Measurements from ENCODE around the gene MYOD1. TPM values are rescaled to one million over a fixed set of nuclear protein-coding genes. Genes with fewer than 3 reads are reported as not detected.
A peak's percentile ranks its signal among the peaks of the same experiment; 100 is the strongest.

The MYOD1 gene
- total and polyA plus RNA-seq, 9 of the 15 experiments (the other 6 are each of a cell fraction or from before 2014, with no cell fraction given), result not detected

DNA sequence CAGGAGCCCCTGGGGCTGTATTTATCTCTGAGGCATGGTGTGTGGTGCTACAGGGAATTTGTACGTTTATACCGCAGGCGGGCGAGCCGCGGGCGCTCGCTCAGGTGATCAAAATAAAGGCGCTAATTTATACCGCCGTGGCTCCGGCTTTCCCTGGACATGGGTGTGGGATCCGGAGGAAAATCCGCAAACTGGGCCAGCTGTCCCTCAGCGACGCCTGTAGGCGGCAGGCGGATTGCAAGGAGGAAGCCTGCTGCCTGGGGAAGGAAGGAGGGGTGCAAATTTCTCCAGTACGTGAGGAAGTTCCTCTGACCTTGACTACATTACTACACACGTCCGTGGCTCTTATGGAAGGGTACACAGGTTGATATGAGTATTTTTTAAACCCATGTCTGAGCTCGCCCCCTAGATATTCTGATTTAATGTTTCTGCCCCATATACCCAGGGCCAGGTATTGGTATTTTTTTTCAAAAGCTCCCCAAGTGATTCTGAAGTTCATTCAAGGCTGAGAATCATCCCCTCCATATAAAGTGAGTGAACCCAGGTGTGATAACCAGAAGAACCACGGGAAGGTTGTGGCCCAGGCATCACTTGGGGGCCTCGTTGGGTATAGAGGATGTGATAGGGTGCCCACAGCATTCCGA lies 2.8 kb downstream of the MYOD1 start (continued):
- TF ChIP-seq RAD21 (CRISPR knock-in tag; conservative IDR thresholded peaks at IDR 0.05 in 1 of 2, IDR thresholded peaks at IDR 0.05 in 1 of 2) (peak in 1 of 2 experiments; percentile 47; a peak in 2 of 4 replicates), POLR2B (IDR thresholded peaks at IDR 0.05; ENCODE audit: low read depth, partially characterized antibody) (no peak)

DNA sequence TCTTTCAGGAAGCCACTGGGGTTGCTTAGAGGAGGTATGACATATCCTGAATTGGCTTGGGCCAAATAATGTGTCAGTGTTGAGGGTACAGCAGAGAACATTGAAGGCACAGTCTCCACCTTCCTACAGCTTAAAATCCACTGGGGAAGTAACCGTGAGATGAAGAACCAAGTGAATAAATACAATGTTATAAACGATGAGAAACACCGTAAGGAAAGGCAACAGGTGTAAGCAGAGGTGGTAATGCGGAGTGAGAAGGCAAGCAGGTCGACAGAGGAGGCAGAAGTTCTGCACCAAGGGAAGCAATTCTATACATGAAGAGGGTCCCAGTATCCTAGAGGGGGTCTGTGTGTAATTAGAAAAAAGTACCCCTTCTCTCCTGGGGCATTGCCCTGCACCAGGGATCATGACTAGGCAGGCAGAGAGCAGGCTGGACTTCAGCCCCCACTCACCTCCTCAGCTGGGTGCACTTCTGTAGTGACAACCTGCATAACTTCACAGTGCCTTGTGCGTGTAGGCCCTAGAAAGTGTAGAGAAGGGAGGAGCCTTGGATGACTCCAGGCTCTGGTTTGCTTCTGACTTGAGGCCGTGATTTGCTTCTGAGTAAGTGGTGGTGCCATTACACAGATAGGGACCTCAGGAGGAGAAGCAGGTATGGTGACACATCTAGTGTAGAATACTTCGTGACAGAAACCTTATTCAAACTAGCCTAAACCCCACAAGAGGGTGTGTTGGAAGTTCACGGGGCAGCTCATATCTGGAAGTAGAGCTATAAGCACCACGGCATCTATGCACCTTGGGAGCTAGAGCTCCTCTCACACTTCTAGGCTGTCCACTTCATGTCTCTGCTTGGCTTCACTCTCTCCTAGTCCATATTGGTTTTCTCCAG lies 4.9 kb downstream of the MYOD1 start:
- ATAC-seq (no peak), DNase-seq (ENCODE audit: extremely low read depth in 1 of 4, low spot score in 3 of 4) (no peak), FAIRE-seq (no peak)
- in situ Hi-C loops (cut with MboI) (loop anchor here (10.0 kb wide), 1 partner anchor 119 kb away; no protein-coding TSS in a partner anchor), intact Hi-C loops (cut with micrococcal nuclease) (no loop called here)
- peaks cover 0 to 10% of the 10 kb centered on the region in 2 experiments; a peak in 2 of 5 replicates for H3K4me1 ChIP-seq (replicated peaks in 1 of 2; ENCODE audit: control insufficient read depth in 2 of 2, insufficient read depth in 2 of 2, low read length in 2 of 2)
- no peaks in the 10 kb centered on the region for H3K79me2 ChIP-seq (ENCODE audit: control insufficient read depth, insufficient read depth, low read length)
- no peaks in the 10 kb centered on the region for H3K9me1 ChIP-seq (ENCODE audit: control insufficient read depth, insufficient read depth, low read length)
- no peak overlapping the region for H2AFZ ChIP-seq (ENCODE audit: low read depth, low read length)
- H3K27me3 ChIP-seq (ENCODE audit: control insufficient read depth in 2 of 2, insufficient read depth in 2 of 2, low read length in 2 of 2), result peaks cover 0 to 19% of the 10 kb centered on the region in 2 experiments; a peak in 2 of 5 replicates
- CTCF ChIA-PET (ENCODE audit: low intra/inter-chr PET ratio), result no interaction called here
- no peak overlapping the region for H3K4me3 ChIP-seq
- H3K36me3 ChIP-seq (ENCODE audit: control insufficient read depth, insufficient read depth, low read length), result no peaks in the 10 kb centered on the region
- no TSS peak for BruUV-seq (replicated peaks)
- H3K9me3 ChIP-seq (replicated peaks; ENCODE audit: control insufficient read depth, insufficient read depth, low read depth, low read length), result no peaks in the 10 kb centered on the region
- WGBS (ENCODE audit: insufficient coverage, low coverage, missing lambda C conversion rate), result 0% methylated on average over 10 of the region's 10 CpGs
- no peaks in the 10 kb centered on the region for H4K20me1 ChIP-seq (replicated peaks; ENCODE audit: control insufficient read depth, insufficient read depth, low read length)
- no peak overlapping the region for H3K4me2 ChIP-seq (ENCODE audit: insufficient read depth, low read length)
- POLR2A ChIA-PET, result no interaction called here
- no peak overlapping the region for H3K9ac ChIP-seq (ENCODE audit: insufficient read depth in 1 of 2, low read depth in 2 of 2, low read length in 2 of 2)
- TF ChIP-seq ESRRA (IDR thresholded peaks at IDR 0.05; ENCODE audit: borderline replicate concordance, low read depth) (no peak), MYNN (IDR thresholded peaks at IDR 0.05) (no peak), MYNN (CRISPR knock-in tag; IDR thresholded peaks at IDR 0.05) (no peak), NR2C1 (IDR thresholded peaks at IDR 0.05) (no peak), NR2C1 (tag; IDR thresholded peaks at IDR 0.05) (no peak), RFX1 (IDR thresholded peaks at IDR 0.05) (no peak)
- TF ChIP-seq, protein P1, sequence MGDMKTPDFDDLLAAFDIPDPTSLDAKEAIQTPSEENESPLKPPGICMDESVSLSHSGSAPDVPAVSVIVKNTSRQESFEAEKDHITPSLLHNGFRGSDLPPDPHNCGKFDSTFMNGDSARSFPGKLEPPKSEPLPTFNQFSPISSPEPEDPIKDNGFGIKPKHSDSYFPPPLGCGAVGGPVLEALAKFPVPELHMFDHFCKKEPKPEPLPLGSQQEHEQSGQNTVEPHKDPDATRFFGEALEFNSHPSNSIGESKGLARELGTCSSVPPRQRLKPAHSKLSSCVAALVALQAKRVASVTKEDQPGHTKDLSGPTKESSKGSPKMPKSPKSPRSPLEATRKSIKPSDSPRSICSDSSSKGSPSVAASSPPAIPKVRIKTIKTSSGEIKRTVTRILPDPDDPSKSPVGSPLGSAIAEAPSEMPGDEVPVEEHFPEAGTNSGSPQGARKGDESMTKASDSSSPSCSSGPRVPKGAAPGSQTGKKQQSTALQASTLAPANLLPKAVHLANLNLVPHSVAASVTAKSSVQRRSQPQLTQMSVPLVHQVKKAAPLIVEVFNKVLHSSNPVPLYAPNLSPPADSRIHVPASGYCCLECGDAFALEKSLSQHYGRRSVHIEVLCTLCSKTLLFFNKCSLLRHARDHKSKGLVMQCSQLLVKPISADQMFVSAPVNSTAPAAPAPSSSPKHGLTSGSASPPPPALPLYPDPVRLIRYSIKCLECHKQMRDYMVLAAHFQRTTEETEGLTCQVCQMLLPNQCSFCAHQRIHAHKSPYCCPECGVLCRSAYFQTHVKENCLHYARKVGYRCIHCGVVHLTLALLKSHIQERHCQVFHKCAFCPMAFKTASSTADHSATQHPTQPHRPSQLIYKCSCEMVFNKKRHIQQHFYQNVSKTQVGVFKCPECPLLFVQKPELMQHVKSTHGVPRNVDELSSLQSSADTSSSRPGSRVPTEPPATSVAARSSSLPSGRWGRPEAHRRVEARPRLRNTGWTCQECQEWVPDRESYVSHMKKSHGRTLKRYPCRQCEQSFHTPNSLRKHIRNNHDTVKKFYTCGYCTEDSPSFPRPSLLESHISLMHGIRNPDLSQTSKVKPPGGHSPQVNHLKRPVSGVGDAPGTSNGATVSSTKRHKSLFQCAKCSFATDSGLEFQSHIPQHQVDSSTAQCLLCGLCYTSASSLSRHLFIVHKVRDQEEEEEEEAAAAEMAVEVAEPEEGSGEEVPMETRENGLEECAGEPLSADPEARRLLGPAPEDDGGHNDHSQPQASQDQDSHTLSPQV (IDR thresholded peaks at IDR 0.05), result no peak
- TF ChIP-seq, protein P2, sequence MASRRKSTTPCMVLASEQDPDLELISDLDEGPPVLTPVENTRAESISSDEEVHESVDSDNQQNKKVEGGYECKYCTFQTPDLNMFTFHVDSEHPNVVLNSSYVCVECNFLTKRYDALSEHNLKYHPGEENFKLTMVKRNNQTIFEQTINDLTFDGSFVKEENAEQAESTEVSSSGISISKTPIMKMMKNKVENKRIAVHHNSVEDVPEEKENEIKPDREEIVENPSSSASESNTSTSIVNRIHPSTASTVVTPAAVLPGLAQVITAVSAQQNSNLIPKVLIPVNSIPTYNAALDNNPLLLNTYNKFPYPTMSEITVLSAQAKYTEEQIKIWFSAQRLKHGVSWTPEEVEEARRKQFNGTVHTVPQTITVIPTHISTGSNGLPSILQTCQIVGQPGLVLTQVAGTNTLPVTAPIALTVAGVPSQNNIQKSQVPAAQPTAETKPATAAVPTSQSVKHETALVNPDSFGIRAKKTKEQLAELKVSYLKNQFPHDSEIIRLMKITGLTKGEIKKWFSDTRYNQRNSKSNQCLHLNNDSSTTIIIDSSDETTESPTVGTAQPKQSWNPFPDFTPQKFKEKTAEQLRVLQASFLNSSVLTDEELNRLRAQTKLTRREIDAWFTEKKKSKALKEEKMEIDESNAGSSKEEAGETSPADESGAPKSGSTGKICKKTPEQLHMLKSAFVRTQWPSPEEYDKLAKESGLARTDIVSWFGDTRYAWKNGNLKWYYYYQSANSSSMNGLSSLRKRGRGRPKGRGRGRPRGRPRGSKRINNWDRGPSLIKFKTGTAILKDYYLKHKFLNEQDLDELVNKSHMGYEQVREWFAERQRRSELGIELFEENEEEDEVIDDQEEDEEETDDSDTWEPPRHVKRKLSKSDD (conservative IDR thresholded peaks at IDR 0.05; ENCODE audit: low read length), result no peak
- TF ChIP-seq, protein P3, sequence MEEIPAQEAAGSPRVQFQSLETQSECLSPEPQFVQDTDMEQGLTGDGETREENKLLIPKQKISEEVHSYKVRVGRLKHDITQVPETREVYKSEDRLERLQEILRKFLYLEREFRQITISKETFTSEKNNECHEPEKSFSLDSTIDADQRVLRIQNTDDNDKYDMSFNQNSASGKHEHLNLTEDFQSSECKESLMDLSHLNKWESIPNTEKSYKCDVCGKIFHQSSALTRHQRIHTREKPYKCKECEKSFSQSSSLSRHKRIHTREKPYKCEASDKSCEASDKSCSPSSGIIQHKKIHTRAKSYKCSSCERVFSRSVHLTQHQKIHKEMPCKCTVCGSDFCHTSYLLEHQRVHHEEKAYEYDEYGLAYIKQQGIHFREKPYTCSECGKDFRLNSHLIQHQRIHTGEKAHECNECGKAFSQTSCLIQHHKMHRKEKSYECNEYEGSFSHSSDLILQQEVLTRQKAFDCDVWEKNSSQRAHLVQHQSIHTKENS (CRISPR knock-in tag; IDR thresholded peaks at IDR 0.05), result no peak
- no peak overlapping the region for H3K27ac ChIP-seq (ENCODE audit: extremely low read depth, low read depth, low read length)
